GM08714 (cell line): ENCODE measurements around the gene LIN7A.
"Not testable (repeated sequence)": the region's sequence is repeated elsewhere in the genome, so short reads cannot be mapped to it uniquely, and the experiment has no call there.

Experiments used
- H3K4me3 ChIP-seq: fragments of 200-500 bp; sonication (Bioruptor generic); 2 replicates; pipeline ENCODE4 v1.5.1; 2014; ENCODE audit warnings: mild to moderate bottlenecking, low read length, inconsistent platforms
- ZNF274 ChIP-seq: IDR thresholded peaks from 2 replicates; pipeline ENCODE4 v1.6.1; 2012; ENCODE audit warnings: mild to moderate bottlenecking, low read depth, low read length

LIN7A gene

GRCh38 chr12:80894179-80894578, 43.6 kb downstream of the LIN7A start:
- TF ChIP-seq ZNF274, result no peak
- no peak overlapping the region for H3K4me3 ChIP-seq

- no peak overlapping the region for H3K4me3 ChIP-seq
- no peak for TF ChIP-seq ZNF274
Observed at GRCh38 chr12:80892597-80893445, 44.9 kb downstream of the LIN7A start.

- TF ChIP-seq ZNF274, result no peak
- H3K4me3 ChIP-seq, result no peak overlapping the region
Observed at GRCh38 chr12:80884651-80885050, 53.1 kb downstream of the LIN7A start.

GRCh38 chr12:80881106-80881505, 56.6 kb downstream of the LIN7A start:
- TF ChIP-seq ZNF274, result no peak
- no peak overlapping the region for H3K4me3 ChIP-seq

GRCh38 chr12:80878452-80878851, 59.3 kb downstream of the LIN7A start:
- H3K4me3 ChIP-seq, result not testable (repeated sequence)

- no peak overlapping the region for H3K4me3 ChIP-seq
- no peak for TF ChIP-seq ZNF274
Observed at GRCh38 chr12:80877721-80878265, 59.9 kb downstream of the LIN7A start.

GRCh38 chr12:80872053-80872452, 65.7 kb downstream of the LIN7A start:
- no peak overlapping the region for H3K4me3 ChIP-seq
- TF ChIP-seq ZNF274, result no peak

- TF ChIP-seq ZNF274, result no peak
Observed at GRCh38 chr12:80869264-80869663, 68.5 kb downstream of the LIN7A start.

GRCh38 chr12:80868576-80868975, 69.2 kb downstream of the LIN7A start:
- TF ChIP-seq ZNF274, result no peak
- no peak overlapping the region for H3K4me3 ChIP-seq

More at GRCh38 chr12:80869264-80869663, 68.5 kb downstream of the LIN7A start:
- no peak overlapping the region for H3K4me3 ChIP-seq

GRCh38 chr12:80867941-80868340, 69.8 kb downstream of the LIN7A start:
- H3K4me3 ChIP-seq, result no peak overlapping the region
- TF ChIP-seq ZNF274, result no peak

- no peak for TF ChIP-seq ZNF274
Observed at GRCh38 chr12:80864046-80864735, 73.5 kb downstream of the LIN7A start.

GRCh38 chr12:80862531-80862930, 75.2 kb downstream of the LIN7A start:
- no peak overlapping the region for H3K4me3 ChIP-seq
- no peak for TF ChIP-seq ZNF274

More at GRCh38 chr12:80864046-80864735, 73.5 kb downstream of the LIN7A start:
- no peak overlapping the region for H3K4me3 ChIP-seq

- TF ChIP-seq ZNF274, result no peak
- no peak overlapping the region for H3K4me3 ChIP-seq
Observed at GRCh38 chr12:80861641-80862378, 75.9 kb downstream of the LIN7A start.

- TF ChIP-seq ZNF274, result no peak
- H3K4me3 ChIP-seq, result no peak overlapping the region
Observed at GRCh38 chr12:80860928-80861327, 76.8 kb downstream of the LIN7A start.
